Esophagus (tissue), 2 donors: Measurements from ENCODE around the gene DNAH6. TPM values are rescaled to one million over a fixed set of nuclear protein-coding genes. Genes with fewer than 3 reads are reported as not detected.
"Not testable (repeated sequence)": the region's sequence is repeated elsewhere in the genome, so short reads cannot be mapped to it uniquely, and the experiment has no call there.

ENCODE experiments used
- H3K27ac ChIP-seq, 2 donors: one replicate each; pipeline ENCODE4 v1.5.1; 2013; ENCODE audit warnings: low read depth in 2 of 2, mild to moderate bottlenecking in 2 of 2, inconsistent platforms in 1 of 2, low read length in 1 of 2, moderate library complexity in 1 of 2
- H3K27me3 ChIP-seq, 2 donors: one replicate each; pipeline ENCODE4 v1.6.1; 2013; ENCODE audit warnings: low read length in 2 of 2, control low read depth in 1 of 2, mild to moderate bottlenecking in 1 of 2; ENCODE audit not compliant: insufficient read depth in 2 of 2, control insufficient read depth in 1 of 2
- H3K36me3 ChIP-seq, 2 donors: one replicate each; pipeline ENCODE4 v1.6.1; 2013; ENCODE audit warnings: low read length in 1 of 2; ENCODE audit not compliant: control insufficient read depth in 2 of 2, insufficient read depth in 2 of 2
- H3K4me1 ChIP-seq, 2 donors: one replicate each; pipeline ENCODE4 v1.6.1; 2013; ENCODE audit warnings: low read length in 1 of 2; ENCODE audit not compliant: control insufficient read depth in 2 of 2, insufficient read depth in 2 of 2
- H3K4me3 ChIP-seq, 2 donors: one replicate each; pipeline ENCODE4 v1.5.1; 2013; ENCODE audit warnings: low read length in 2 of 2, mild to moderate bottlenecking in 2 of 2, low read depth in 1 of 2, moderate library complexity in 1 of 2
- H3K9me3 ChIP-seq, 2 donors: one replicate each; pipeline ENCODE4 v1.6.1; 2013; ENCODE audit warnings: mild to moderate bottlenecking in 2 of 2, low read depth in 1 of 2, low read length in 1 of 2, moderate library complexity in 1 of 2; ENCODE audit not compliant: control insufficient read depth in 2 of 2, insufficient read depth in 1 of 2
- WGBS, 2 donors: extraction: QIAGEN DNeasy Blood & Tissue Kit; methylation state at CpG; one replicate each; pipeline ENCODE4 v1.1.7; 2013; 5-methylcytosine and 5-hydroxymethylcytosine counted together
- polyA plus RNA-seq, 2 donors: library from polyadenylated mRNA; stranded (reverse); fragments of 200-250 nt; gene quantifications; one replicate each; pipeline ENCODE4 v1.2.3, GENCODE V29; 2013
- donor health status: healthy with polysubstance abuse.
- donor health status: Bipolar disorder and iron deficiency.

The DNAH6 gene
- polyA plus RNA-seq, 2 donors: 0.06 to 0.10 TPM

DNA sequence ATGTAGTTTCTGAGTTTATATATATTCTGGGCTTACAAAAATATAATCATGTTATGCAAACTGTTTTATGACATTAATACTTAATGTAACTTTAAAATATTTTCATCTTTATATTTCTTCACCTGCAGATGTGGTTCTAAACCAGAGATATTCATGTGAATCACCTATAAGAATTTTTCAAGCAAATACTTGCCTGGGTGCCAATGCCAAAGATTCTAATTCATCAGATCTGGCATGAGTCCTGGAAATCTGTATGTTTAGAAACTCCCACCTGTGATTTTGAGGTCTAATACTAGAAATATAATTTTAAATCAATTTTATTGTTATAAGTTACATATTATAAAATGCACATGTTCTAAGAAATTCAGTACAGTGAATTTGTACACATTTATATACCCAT lies 19.9 kb upstream of the DNAH6 start:
- Histone ChIP-seq H3K9me3 (peaks cover 0 to 3% of the 10 kb centered on the region in 2 donors), H3K36me3 (no peaks in the 10 kb centered on the region), H3K4me3 (no peak overlapping the region), H3K27me3 (no peaks in the 10 kb centered on the region), H3K27ac (no peak overlapping the region), H3K4me1 (peaks cover 0 to 2% of the 10 kb centered on the region in 2 donors)

DNA sequence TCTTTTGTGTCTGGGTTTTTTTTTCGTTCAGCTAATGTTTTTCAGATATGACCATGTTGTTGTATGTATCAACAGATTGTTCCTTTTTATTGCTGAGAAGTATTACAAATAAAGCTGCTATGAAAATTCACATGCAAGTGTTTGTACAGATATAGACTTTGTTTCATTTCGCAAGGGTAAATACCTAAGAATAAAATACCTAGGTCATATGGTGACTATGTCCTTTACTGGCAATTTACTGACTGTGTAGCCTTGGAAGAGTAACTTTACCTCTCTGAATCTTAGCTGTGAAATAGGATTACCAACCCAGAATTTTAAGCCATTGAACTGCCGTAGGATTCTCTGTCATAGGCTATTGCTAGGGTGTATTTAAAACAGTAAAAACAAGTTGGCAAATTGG lies 19.0 kb upstream of the DNAH6 start:
- Histone ChIP-seq H3K4me1 (peaks cover 0 to 2% of the 10 kb centered on the region in 2 donors), H3K4me3 (no peak overlapping the region), H3K27me3 (no peaks in the 10 kb centered on the region), H3K36me3 (no peaks in the 10 kb centered on the region), H3K27ac (no peak overlapping the region), H3K9me3 (peaks cover 0 to 3% of the 10 kb centered on the region in 2 donors)
- WGBS, 2 donors: 85 to 94% methylated on average over 3 of the region's 3 CpGs

DNA sequence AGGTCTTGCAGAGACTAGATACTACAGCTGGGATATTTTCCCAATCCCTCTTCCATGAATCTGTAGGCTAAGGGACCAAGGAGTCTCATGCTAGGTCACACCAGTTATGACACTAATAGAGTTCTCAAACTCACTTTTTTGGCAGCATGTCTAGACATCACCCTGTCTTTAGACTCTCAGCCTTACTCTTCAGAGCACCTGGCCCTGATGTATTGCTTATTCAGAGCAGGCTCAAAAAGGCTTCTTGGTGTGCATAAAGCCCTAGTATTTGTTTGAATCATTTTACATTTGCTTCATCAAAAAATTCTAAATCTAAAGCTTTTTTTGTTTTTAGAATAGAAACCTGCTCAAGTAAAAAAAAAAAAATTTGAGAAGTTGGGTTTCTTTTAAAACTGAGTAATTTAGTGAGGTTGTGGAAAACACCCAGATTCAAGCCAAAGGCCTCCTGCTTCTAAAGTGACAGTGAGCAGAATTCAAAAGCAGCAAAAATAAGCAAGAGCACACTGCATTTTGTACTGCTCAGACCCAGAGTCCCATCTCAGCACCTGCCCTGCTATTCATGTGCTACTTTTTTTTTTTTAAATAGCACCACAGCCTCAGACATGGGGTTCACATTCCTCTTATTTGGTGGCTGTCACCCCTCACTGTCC lies 18.0 kb upstream of the DNAH6 start:
- H3K27ac ChIP-seq: no peak overlapping the region
- H3K4me1 ChIP-seq: peaks cover 0 to 2% of the 10 kb centered on the region in 2 donors
- no peaks in the 10 kb centered on the region for H3K36me3 ChIP-seq
- H3K9me3 ChIP-seq: peaks cover 0 to 3% of the 10 kb centered on the region in 2 donors
- no peak overlapping the region for H3K4me3 ChIP-seq
- no peaks in the 10 kb centered on the region for H3K27me3 ChIP-seq

GRCh38 chr2:84511024-84511423 lies 5.3 kb upstream of the DNAH6 start:
- not testable (repeated sequence) for H3K27ac ChIP-seq

GRCh38 chr2:84515788-84516187 lies 510 bp upstream of the DNAH6 start:
- H3K9me3 ChIP-seq: no peaks in the 10 kb centered on the region
- no peaks in the 10 kb centered on the region for H3K27me3 ChIP-seq
- H3K4me3 ChIP-seq: peak overlapping the region in 1 of 2 donors; percentile 56
- H3K36me3 ChIP-seq: no peaks in the 10 kb centered on the region
- peaks cover 0 to 2% of the 10 kb centered on the region in 2 donors for H3K4me1 ChIP-seq
- H3K27ac ChIP-seq: no peak overlapping the region
- WGBS, 2 donors: 51 to 55% methylated on average over 9 of the region's 9 CpGs

More at GRCh38 chr2:84511024-84511423, 5.3 kb upstream of the DNAH6 start:
- not testable (repeated sequence) for H3K4me1 ChIP-seq, H3K9me3 ChIP-seq, H3K36me3 ChIP-seq, H3K27me3 ChIP-seq, H3K4me3 ChIP-seq
- 87 to 88% methylated on average over 10 of the region's 10 CpGs for WGBS, 2 donors

DNA sequence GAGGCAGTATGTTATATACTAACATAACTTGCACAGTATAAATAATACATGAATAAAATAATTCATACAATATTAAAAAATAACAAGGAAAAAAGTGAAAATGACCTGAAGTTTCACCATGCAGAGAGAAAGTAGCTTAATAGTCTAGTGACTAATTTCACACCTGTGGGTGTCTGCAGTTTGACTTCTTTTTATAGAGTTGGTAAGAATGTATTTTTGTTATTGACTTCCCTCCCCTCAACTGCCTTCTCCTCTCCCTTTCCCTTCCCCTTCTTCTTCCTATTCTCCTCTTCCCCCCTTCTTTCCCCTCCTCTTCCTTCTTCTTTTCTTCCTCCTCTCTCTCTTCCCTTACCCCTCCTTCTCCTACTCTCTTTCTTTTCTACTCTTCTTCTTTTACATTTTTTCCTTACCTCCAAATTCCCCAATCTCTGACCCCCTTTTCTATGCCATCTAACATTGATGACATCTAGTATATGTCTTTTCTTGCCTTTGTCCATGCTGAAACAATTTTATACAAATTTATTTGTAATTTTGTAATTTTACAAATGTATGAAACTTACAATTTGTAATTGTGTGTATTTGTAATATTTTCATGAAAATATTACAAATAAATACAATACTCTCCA lies 3.1 kb downstream of the DNAH6 start:
- Histone ChIP-seq H3K27ac (no peak overlapping the region), H3K27me3 (no peaks in the 10 kb centered on the region), H3K9me3 (no peaks in the 10 kb centered on the region), H3K36me3 (no peaks in the 10 kb centered on the region), H3K4me1 (peaks cover 0 to 2% of the 10 kb centered on the region in 2 donors), H3K4me3 (no peak overlapping the region)

- no peak overlapping the region for H3K27ac ChIP-seq
- no peaks in the 10 kb centered on the region for H3K27me3 ChIP-seq
- 31 to 33% methylated on average over 1 of the region's 1 CpG for WGBS, 2 donors
- H3K36me3 ChIP-seq: no peaks in the 10 kb centered on the region
- no peak overlapping the region for H3K4me3 ChIP-seq
- H3K9me3 ChIP-seq: no peaks in the 10 kb centered on the region
- H3K4me1 ChIP-seq: no peaks in the 10 kb centered on the region
These were observed 10.3 kb downstream of the DNAH6 start for GRCh38 chr2:84526562-84526961.

DNA sequence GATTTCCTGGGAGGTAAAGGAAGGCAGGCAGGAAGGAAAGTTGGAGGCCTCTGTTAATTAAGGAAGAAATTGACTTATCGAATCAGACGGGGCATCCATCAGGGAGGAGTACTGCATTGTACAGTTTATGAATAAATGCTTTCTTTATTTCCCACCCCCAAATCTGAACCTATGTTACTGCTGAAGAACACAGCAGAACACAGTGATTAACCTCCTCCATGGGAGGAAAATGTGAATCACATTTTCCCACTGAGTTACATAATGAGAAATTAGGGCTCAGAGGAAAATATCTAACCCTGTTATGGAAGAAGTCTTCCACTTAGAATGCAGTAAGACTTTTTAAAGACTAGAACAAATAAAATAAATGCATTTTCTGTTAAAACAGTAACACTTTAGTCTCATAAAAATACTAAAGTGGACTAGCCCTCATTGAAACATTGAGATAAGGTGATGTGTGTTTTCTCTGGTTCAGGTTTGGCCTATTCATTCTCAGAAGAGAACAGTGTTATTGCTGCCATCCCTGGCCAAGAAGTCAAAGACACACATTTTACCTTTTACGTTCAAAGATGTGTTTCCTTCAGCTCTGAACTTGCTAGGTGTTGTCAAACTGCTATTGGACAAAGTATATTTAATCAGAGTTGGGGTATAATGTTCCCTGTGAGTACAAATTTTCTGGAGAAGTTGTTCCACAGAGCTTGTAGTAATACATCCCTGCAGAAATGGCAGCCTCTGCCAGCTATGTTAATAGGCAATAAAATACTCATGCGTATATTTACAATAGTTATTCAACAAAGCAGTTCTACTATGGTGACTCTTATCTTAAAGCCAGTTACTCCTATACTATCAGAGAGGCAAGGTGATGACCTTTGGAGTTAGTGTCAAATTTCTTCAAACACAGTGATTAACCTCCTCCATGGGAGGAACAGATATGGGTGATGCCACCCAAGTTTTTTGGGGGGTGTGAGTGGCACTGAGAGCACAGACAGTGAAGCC lies 11.1 kb downstream of the DNAH6 start:
- Histone ChIP-seq H3K4me1 (no peaks in the 10 kb centered on the region), H3K27me3 (no peaks in the 10 kb centered on the region), H3K9me3 (no peaks in the 10 kb centered on the region), H3K27ac (no peak overlapping the region), H3K4me3 (no peak overlapping the region), H3K36me3 (no peaks in the 10 kb centered on the region)
- WGBS, 2 donors: 62 to 66% methylated on average over 4 of the region's 4 CpGs

- 76 to 77% methylated on average over 1 of the region's 1 CpG for WGBS, 2 donors
- Histone ChIP-seq H3K27ac (no peak overlapping the region), H3K4me3 (no peak overlapping the region), H3K27me3 (no peaks in the 10 kb centered on the region), H3K36me3 (no peaks in the 10 kb centered on the region), H3K9me3 (no peaks in the 10 kb centered on the region), H3K4me1 (no peaks in the 10 kb centered on the region)
These were observed 16.0 kb downstream of the DNAH6 start for GRCh38 chr2:84532291-84532690.
